Tibial artery (tissue), 4 donors: Measurements from ENCODE around the gene MYBPH.

Experiments
- DNase-seq, 2 donors: peaks; one replicate each; pipeline ENCODE4 v3.0.0-alpha.2; 2019
- H3K27ac ChIP-seq, 2 donors: fragments of 200-600 bp; sonication (generic) in 1 of 2; 1 replicate in 1 of 2; 2 replicates in 1 of 2; pipeline ENCODE4 v1.5.1; 2018 to 2019; ENCODE audit warnings: mild to moderate bottlenecking in 1 of 2
- H3K27me3 ChIP-seq, 2 donors: fragments of 200-600 bp; sonication (generic) in 1 of 2; one replicate each; pipeline versions ENCODE4 v1.5.1 to v1.6.0; 2016 to 2019
- H3K36me3 ChIP-seq, 3 donors: fragments of 200-600 bp; sonication (generic) in 2 of 3; one replicate each; pipeline ENCODE4 v1.5.1; 2016 to 2019; ENCODE audit warnings: mild to moderate bottlenecking in 2 of 3
- H3K4me1 ChIP-seq, 4 donors: fragments of 200-600 bp; sonication (generic) in 2 of 4; 1 replicate in 3 of 4; 2 replicates in 1 of 4; pipeline ENCODE4 v1.5.1; 2016 to 2019
- H3K4me3 ChIP-seq, 2 donors: fragments of 200-600 bp; sonication (generic) in 1 of 2; 1 replicate in 1 of 2; 2 replicates in 1 of 2; pipeline ENCODE4 v1.5.1; 2018 to 2019; ENCODE audit warnings: mild to moderate bottlenecking in 2 of 2
- H3K9me3 ChIP-seq, 3 donors: fragments of 200-600 bp; sonication (generic) in 1 of 3; one replicate each; pipeline ENCODE4 v1.5.1; 2016 to 2019
- intact Hi-C: fragments of 100-400 bp; cut with DNase I; formaldehyde crosslinking; loops from one replicate; pipeline ENCODE4 v1.15.0; 2023; ENCODE audit warnings: low total_unique reads
- TF ChIP-seq, protein P1 (sequence below), 2 experiments: fragments of 200-600 bp in 1 of 2; fragments of 450-650 bp in 1 of 2; IDR thresholded peaks; one replicate each; pipeline ENCODE4 v1.5.1; 2017 to 2019; ENCODE audit warnings: antibody characterized with exemption in 2 of 2, mild to moderate bottlenecking in 1 of 2, moderate library complexity in 1 of 2

The MYBPH gene

DNA sequence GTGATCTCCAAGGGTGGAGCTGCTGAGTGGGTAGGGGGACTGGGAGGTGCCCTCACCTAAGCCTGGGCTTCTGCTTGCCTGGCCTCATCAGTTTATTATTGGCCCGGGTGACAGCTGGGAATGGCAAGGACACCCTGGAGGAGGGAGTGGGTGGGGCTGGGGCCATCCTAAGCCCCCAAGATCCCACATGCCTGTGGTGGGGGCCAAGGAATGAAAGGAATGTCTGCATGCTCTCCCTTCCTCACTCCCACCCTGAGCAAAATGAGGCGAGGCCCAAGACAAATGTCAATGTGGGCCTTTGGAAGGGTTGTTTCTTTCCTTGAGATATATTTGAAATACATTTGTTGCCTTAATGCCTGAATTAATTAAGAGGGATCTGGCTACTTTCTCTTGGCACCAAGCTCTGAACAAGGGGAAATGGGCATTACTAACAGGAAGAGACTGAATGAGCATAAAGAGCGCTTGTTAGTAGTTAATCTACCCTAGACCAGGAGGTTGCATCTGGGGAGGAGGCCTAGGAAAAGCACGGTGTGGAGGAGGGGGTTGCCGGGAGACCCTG is 30.6 kb upstream of the MYBPH start:
- Histone ChIP-seq H3K4me1 (peaks cover 0 to 3% (median 2%) of the 10 kb centered on the region in 4 donors), H3K27ac (no peak overlapping the region), H3K27me3 (peaks cover 0 to 9% of the 10 kb centered on the region in 2 donors), H3K36me3 (no peaks in the 10 kb centered on the region), H3K9me3 (no peaks in the 10 kb centered on the region), H3K4me3 (no peak overlapping the region)
- intact Hi-C loops = no loop called here
- no peak for DNase-seq
- TF ChIP-seq, protein P1, sequence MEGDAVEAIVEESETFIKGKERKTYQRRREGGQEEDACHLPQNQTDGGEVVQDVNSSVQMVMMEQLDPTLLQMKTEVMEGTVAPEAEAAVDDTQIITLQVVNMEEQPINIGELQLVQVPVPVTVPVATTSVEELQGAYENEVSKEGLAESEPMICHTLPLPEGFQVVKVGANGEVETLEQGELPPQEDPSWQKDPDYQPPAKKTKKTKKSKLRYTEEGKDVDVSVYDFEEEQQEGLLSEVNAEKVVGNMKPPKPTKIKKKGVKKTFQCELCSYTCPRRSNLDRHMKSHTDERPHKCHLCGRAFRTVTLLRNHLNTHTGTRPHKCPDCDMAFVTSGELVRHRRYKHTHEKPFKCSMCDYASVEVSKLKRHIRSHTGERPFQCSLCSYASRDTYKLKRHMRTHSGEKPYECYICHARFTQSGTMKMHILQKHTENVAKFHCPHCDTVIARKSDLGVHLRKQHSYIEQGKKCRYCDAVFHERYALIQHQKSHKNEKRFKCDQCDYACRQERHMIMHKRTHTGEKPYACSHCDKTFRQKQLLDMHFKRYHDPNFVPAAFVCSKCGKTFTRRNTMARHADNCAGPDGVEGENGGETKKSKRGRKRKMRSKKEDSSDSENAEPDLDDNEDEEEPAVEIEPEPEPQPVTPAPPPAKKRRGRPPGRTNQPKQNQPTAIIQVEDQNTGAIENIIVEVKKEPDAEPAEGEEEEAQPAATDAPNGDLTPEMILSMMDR (IDR thresholded peaks at IDR 0.05) = no peak

DNA sequence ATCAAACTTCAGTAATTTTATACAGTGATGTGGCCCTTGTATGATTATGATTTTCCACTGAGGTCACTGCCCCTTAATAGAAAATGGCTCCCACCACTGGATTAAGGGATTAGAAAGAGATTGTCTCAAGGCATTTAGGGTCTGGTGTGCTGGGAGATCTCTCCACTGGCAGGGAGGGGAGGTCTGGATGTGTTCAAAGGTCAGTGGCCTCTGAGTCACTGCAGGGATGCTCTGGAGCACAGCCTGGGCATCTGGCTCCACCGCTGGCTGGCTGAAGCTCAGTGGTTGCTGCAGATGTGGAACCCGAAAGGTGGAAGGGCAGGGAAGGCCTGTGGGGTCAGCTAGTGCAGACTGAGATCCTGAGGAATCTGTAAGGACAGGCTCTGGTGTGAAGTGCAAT is 29.1 kb upstream of the MYBPH start:
- H3K4me3 ChIP-seq = no peak overlapping the region
- peak in 1 of 2 donors; percentile 42 for DNase-seq
- H3K36me3 ChIP-seq = no peaks in the 10 kb centered on the region
- peaks cover 0 to 5% (median 3%) of the 10 kb centered on the region in 4 donors for H3K4me1 ChIP-seq
- H3K9me3 ChIP-seq = no peaks in the 10 kb centered on the region
- peaks cover 0 to 9% of the 10 kb centered on the region in 2 donors for H3K27me3 ChIP-seq
- intact Hi-C loops = no loop called here
- TF ChIP-seq, protein P1 (IDR thresholded peaks at IDR 0.05) = no peak
- H3K27ac ChIP-seq = no peak overlapping the region

DNA sequence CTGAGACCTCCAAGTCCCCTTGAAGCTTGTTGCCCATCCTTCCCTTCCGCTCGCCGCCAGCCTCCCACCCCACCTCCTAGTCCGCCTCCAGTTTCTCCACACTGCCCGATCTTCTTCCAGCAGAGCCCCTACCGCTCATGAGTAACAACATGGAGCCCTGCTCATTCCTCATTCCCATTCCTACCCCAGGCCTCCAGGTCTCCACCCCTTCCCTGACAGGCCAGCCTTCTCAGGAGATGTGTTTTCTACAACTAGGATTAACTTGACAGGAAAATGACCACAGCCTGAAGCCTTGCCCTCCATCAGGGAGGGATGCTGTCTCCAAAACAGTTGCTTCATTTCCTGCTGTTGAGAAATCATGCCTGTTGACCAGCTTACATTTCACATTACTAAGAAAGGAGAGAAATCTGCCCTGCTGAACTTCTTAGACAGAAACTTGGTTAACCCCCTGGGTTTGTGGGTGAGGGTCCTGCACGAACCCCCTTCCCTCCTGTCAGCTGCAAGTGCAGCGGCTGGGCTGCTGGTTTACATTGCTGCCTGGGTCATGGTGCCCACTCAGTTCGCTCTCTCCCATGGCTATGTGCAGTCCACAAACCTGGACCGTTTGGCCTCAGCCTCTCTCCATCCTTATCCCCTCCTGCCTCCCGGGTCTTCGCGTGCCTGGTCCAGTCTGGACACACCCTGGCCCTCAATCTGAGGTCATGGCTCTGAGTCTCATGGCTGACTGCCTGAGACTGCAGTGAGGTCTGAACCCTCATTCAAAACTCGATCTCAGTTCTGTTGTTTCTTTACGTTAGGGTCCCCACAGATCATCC is 27.0 kb upstream of the MYBPH start:
- peaks cover 0 to 12% (median 6%) of the 10 kb centered on the region in 4 donors for H3K4me1 ChIP-seq
- peaks cover 0 to 23% of the 10 kb centered on the region in 2 donors for H3K27me3 ChIP-seq
- peak overlapping the region in 1 of 2 donors; percentile 25 for H3K27ac ChIP-seq
- H3K36me3 ChIP-seq = no peaks in the 10 kb centered on the region
- peak; percentile 74 to 82 for DNase-seq
- no peak overlapping the region for H3K4me3 ChIP-seq
- no peaks in the 10 kb centered on the region for H3K9me3 ChIP-seq
- intact Hi-C loops = no loop called here
- TF ChIP-seq, protein P1 (IDR thresholded peaks at IDR 0.05) = no peak

DNA sequence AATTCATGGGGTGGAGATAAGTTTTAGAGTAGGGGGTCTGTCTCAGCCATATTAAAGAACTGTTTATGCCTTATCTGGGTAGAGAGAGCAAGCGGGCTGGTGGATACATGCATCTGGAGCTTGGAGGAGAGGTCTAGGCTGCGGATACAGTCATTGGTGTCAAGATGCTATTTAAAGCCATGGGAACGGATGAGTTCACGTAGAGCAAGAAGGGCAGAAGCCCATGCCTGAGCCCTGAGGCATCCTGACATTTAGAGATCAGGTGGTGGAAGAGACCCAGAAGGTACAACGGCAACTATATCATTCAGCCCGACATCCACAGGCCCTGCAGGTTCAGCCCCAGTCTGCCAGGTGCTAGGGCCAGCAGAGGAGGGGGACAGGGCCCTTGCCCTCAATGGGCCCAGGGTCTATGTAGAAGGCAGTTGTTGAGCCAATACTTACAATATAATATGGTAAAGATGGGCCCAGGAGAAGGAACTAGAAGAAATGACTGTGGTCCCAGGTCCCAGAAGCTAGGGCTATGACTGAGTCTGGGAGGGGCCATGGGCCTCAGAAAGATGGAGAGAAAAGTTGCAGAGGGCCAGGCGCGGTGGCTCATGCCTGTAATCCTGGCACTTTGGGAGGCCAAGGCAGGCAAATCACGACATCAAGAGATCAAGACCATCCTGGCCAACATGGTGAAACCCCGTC is 26.0 kb upstream of the MYBPH start:
- no peaks in the 10 kb centered on the region for H3K9me3 ChIP-seq
- peak overlapping the region in 1 of 2 donors; percentile 25 for H3K27ac ChIP-seq
- H3K27me3 ChIP-seq = peaks cover 0 to 23% of the 10 kb centered on the region in 2 donors
- peaks cover 0 to 12% (median 6%) of the 10 kb centered on the region in 4 donors for H3K4me1 ChIP-seq
- intact Hi-C loops = no loop called here
- H3K36me3 ChIP-seq = no peaks in the 10 kb centered on the region
- no peak overlapping the region for H3K4me3 ChIP-seq
- DNase-seq = peak in 1 of 2 donors; percentile 39
- TF ChIP-seq, protein P1 (IDR thresholded peaks at IDR 0.05) = no peak

DNA sequence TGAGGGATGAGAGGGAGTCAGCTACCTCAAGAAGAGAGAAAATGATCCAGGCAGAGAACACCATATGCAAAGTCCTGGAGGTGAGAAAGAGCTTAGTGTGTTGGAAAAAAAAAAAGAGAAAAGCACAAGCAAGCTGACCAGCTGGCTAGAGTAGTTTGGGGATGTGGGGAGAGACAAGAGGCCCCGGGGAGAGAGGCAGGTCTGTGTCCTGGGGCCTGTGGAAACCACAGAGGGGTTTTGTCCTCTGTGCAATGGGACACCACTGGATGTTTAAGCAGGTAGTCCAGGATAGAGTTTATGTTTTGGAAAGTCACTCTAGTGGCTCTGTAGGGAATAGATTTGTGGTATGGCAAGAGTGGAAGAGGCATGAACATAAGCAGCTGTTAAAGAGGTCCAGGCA is 25.3 kb upstream of the MYBPH start:
- Histone ChIP-seq H3K27ac (peak overlapping the region in 1 of 2 donors; percentile 28), H3K27me3 (peaks cover 0 to 23% of the 10 kb centered on the region in 2 donors), H3K9me3 (no peaks in the 10 kb centered on the region), H3K36me3 (no peaks in the 10 kb centered on the region), H3K4me3 (no peak overlapping the region), H3K4me1 (peaks cover 0 to 11% (median 6%) of the 10 kb centered on the region in 4 donors)
- intact Hi-C loops = no loop called here
- DNase-seq = peak in 1 of 2 donors; percentile 16
- TF ChIP-seq, protein P1 (IDR thresholded peaks at IDR 0.05) = no peak
